ACC112 (cell line): Measurements from ENCODE around the gene SH2D4B.

Experiments
- H2AFZ ChIP-seq: fragments of 200-600 bp; sonication (generic); one replicate; pipeline ENCODE4 v1.6.0; 2017; ENCODE audit warnings: antibody characterized with exemption, low read length; ENCODE audit not compliant: unreplicated experiment
- H3K27ac ChIP-seq: fragments of 200-600 bp; sonication (generic); 2 replicates; pipeline ENCODE4 v1.5.1; 2014; ENCODE audit warnings: low read depth, mild to moderate bottlenecking, antibody characterized with exemption, low read length, moderate library complexity
- H3K27me3 ChIP-seq: fragments of 200-600 bp; sonication (generic); 2 replicates; pipeline ENCODE4 v1.6.1; 2014; ENCODE audit warnings: mild to moderate bottlenecking, antibody characterized with exemption, low read length, moderate library complexity, mixed read lengths; ENCODE audit not compliant: insufficient read depth
- H3K36me3 ChIP-seq: fragments of 200-600 bp; sonication (generic); 2 replicates; pipeline ENCODE4 v1.6.1; 2016; ENCODE audit warnings: mild to moderate bottlenecking, antibody characterized with exemption, low read length, moderate library complexity, mixed read lengths; ENCODE audit not compliant: insufficient read depth
- H3K4me1 ChIP-seq: fragments of 200-600 bp; sonication (generic); one replicate; pipeline ENCODE4 v1.6.1; 2016; ENCODE audit warnings: low read length, mixed read lengths; ENCODE audit not compliant: insufficient read depth, unreplicated experiment, control insufficient read depth
- H3K4me3 ChIP-seq: fragments of 200-600 bp; sonication (generic); 2 replicates; pipeline ENCODE4 v1.5.1; 2014; ENCODE audit warnings: mild to moderate bottlenecking, low read depth, low read length
- H3K79me2 ChIP-seq: fragments of 200-600 bp; sonication (generic); one replicate; pipeline ENCODE4 v1.6.0; 2016; ENCODE audit warnings: low read length; ENCODE audit not compliant: control insufficient read depth, unreplicated experiment, insufficient read depth

The SH2D4B gene

GRCh38 chr10:80686734-80687475 lies 149.2 kb downstream of the SH2D4B start:
- no peaks in the 10 kb centered on the region for H3K79me2 ChIP-seq
- H2AFZ ChIP-seq, result no peak overlapping the region
- peaks cover 2% of the 10 kb centered on the region; the same call in 1 of the 2 replicates for H3K27me3 ChIP-seq
- no peaks in the 10 kb centered on the region for H3K4me1 ChIP-seq
- no peak overlapping the region for H3K27ac ChIP-seq
- H3K36me3 ChIP-seq, result no peaks in the 10 kb centered on the region
- no peak overlapping the region for H3K4me3 ChIP-seq

DNA sequence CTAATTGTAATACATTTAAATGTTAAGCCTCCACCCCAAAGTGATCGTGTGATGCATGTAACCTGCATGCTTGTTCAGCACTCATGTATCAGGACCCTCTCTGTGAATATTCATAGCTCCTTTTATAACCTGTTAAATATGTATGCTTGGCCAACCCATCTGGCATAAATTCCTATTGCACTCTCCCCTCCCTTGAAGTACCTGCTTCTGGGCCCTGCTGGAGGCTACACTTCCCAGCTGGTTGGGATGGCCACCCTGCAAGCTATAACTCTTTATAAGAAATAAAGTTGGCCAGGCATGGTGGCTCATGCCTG lies 149.7 kb downstream of the SH2D4B start:
- no peak overlapping the region for H3K4me3 ChIP-seq
- H3K79me2 ChIP-seq, result no peaks in the 10 kb centered on the region
- peaks cover 6% of the 10 kb centered on the region; the same call in 1 of the 2 replicates for H3K27me3 ChIP-seq
- H3K4me1 ChIP-seq, result no peaks in the 10 kb centered on the region
- H3K36me3 ChIP-seq, result no peaks in the 10 kb centered on the region
- no peak overlapping the region for H3K27ac ChIP-seq
- no peak overlapping the region for H2AFZ ChIP-seq

- Histone ChIP-seq H3K27ac (no peak overlapping the region), H3K36me3 (no peaks in the 10 kb centered on the region), H3K27me3 (peaks cover 11% of the 10 kb centered on the region; the same call in 1 of the 2 replicates), H3K79me2 (no peaks in the 10 kb centered on the region), H3K4me3 (no peak overlapping the region), H2AFZ (no peak overlapping the region), H3K4me1 (no peaks in the 10 kb centered on the region)
Observed at GRCh38 chr10:80690434-80690833, 152.7 kb downstream of the SH2D4B start.

GRCh38 chr10:80691441-80691840 lies 153.7 kb downstream of the SH2D4B start:
- Histone ChIP-seq H3K79me2 (no peaks in the 10 kb centered on the region), H3K27ac (no peak overlapping the region), H3K27me3 (peaks cover 13% of the 10 kb centered on the region), H3K4me1 (no peaks in the 10 kb centered on the region), H3K4me3 (no peak overlapping the region), H3K36me3 (no peaks in the 10 kb centered on the region), H2AFZ (no peak overlapping the region)

DNA sequence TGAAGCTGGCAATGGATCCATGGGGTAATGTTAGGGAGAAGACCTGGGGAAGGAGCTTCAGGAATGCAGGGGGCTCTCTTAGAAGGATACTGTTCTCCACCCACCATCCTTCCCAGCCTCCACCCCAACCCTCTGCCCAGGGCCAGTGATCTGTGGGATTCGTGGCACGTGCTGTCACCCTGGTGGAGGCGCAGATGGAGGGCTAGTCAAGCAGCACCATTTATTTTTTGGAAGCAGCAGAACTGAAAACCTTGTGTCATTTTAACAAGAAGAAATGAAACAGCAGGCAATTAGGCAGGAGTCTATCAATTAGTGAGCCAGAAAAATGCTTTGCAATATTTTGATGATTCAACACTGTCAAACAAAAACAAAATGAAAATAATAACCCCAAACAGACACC lies 155.9 kb downstream of the SH2D4B start:
- Histone ChIP-seq H3K36me3 (no peaks in the 10 kb centered on the region), H3K27me3 (peaks cover 18% of the 10 kb centered on the region), H3K4me1 (no peaks in the 10 kb centered on the region), H2AFZ (no peak overlapping the region), H3K27ac (no peak overlapping the region), H3K4me3 (no peak overlapping the region), H3K79me2 (no peaks in the 10 kb centered on the region)

DNA sequence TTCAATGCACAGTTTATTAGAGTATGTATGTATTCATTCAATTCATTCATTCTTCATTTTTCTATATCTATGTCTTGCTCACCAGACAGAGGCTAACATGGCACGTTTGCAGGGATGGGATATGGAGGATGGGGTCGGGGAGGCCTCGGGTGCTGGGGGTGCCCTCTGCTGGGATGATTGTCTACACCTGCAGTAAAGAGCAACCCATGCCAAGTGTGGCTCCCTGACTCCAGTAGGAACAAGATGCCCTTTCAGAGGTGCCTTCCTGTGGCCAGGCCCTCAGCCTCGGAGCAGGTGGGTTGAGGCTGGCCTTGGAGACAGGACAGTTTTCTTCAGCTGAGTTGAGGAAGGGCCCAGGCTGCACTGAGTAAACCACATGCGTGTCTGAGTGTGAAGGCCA lies 157.2 kb downstream of the SH2D4B start:
- H3K27me3 ChIP-seq, result peaks cover 18% of the 10 kb centered on the region
- no peaks in the 10 kb centered on the region for H3K36me3 ChIP-seq
- H2AFZ ChIP-seq, result no peak overlapping the region
- H3K4me3 ChIP-seq, result no peak overlapping the region
- no peaks in the 10 kb centered on the region for H3K4me1 ChIP-seq
- H3K27ac ChIP-seq, result no peak overlapping the region
- H3K79me2 ChIP-seq, result no peaks in the 10 kb centered on the region
